PC-9 (cell line): Measurements from ENCODE around the gene TBP. TPM values are rescaled to one million over a fixed set of nuclear protein-coding genes. Genes with fewer than 3 reads are reported as not detected.
"Not testable (repeated sequence)": the region's sequence is repeated elsewhere in the genome, so short reads cannot be mapped to it uniquely, and the experiment has no call there.

Experiments
- BruUV-seq: library from RNA; stranded (reverse); fragments of 400-500 nt; replicated peaks from 2 replicates; lab custom pipeline; 2021; lab: Mats Ljungman, UMichigan
- CTCF ChIA-PET: fragments of 300-600 bp; sonication (Branson Sonifier 250); formaldehyde crosslinking; loops from one replicate; lab custom pipeline; 2022; ENCODE audit warnings: antibody characterized with exemption; lab: Charles Lee
- POLR2A ChIA-PET: fragments of 300-600 bp; sonication (Branson Sonifier 250); formaldehyde crosslinking; loops from one replicate; lab custom pipeline; 2022; ENCODE audit warnings: antibody characterized with exemption; ENCODE audit not compliant: unreplicated experiment; lab: Charles Lee
- DNase-seq, 2 experiments: peaks; one replicate each; pipeline versions ENCODE4 v3.0.0 to v3.0.0-alpha.2; 2015 to 2022; ENCODE audit warnings: mixed read lengths in 1 of 2
- H2AFZ ChIP-seq: fragments of 200-600 bp; sonication (generic); 2 replicates; pipeline ENCODE4 v1.8.1; 2017; ENCODE audit warnings: antibody characterized with exemption
- H3F3A ChIP-seq: fragments of 200-600 bp; sonication (generic); 2 replicates; pipeline ENCODE4 v1.8.1; 2017; ENCODE audit warnings: antibody characterized with exemption, mild to moderate bottlenecking, low read depth; ENCODE audit not compliant: insufficient read depth
- H3K27ac ChIP-seq: fragments of 200-600 bp; sonication (generic); 2 replicates; pipeline ENCODE4 v1.6.1; 2016; ENCODE audit warnings: mixed run types
- H3K27me3 ChIP-seq: fragments of 200-600 bp; sonication (generic); 2 replicates; pipeline ENCODE4 v1.6.1; 2016; ENCODE audit warnings: low read depth, mixed run types; ENCODE audit not compliant: insufficient read depth
- H3K36me3 ChIP-seq: fragments of 200-600 bp; sonication (generic); 2 replicates; pipeline ENCODE4 v1.6.1; 2016; ENCODE audit warnings: low read depth, mixed run types
- H3K4me1 ChIP-seq: fragments of 200-600 bp; sonication (generic); replicated peaks from 2 replicates; pipeline ENCODE4 v1.6.1; 2016; ENCODE audit warnings: mixed run types; ENCODE audit not compliant: insufficient read depth
- H3K4me2 ChIP-seq: fragments of 200-600 bp; sonication (generic); 2 replicates; pipeline ENCODE4 v1.6.1; 2017; ENCODE audit warnings: mixed run types
- H3K4me3 ChIP-seq: fragments of 200-600 bp; sonication (generic); 2 replicates; pipeline ENCODE4 v1.6.1; 2016; ENCODE audit warnings: mixed run types
- H3K79me2 ChIP-seq: fragments of 200-600 bp; sonication (generic); 2 replicates; pipeline ENCODE4 v1.6.1; 2017; ENCODE audit warnings: low read depth, mixed run types
- H3K9me2 ChIP-seq: fragments of 200-600 bp; sonication (generic); 2 replicates; pipeline ENCODE4 v1.8.1; 2017; ENCODE audit warnings: mild to moderate bottlenecking; ENCODE audit not compliant: insufficient read depth
- H3K9me3 ChIP-seq: fragments of 200-600 bp; sonication (generic); 2 replicates; pipeline ENCODE4 v1.8.1; 2016; ENCODE audit warnings: low read depth; ENCODE audit not compliant: insufficient read depth
- H4K20me1 ChIP-seq: fragments of 200-600 bp; sonication (generic); 2 replicates; pipeline ENCODE4 v1.8.1; 2017; ENCODE audit not compliant: insufficient read depth
- CTCF ChIP-seq: fragments of 200-600 bp; sonication (generic); conservative IDR thresholded peaks from 2 replicates; pipeline ENCODE4 v1.6.1; 2017; ENCODE audit warnings: mixed run types, antibody characterized with exemption, mild to moderate bottlenecking, moderate library complexity
- EZH2 ChIP-seq: fragments of 200-600 bp; sonication (generic); IDR thresholded peaks from 2 replicates; pipeline ENCODE4 v1.8.0; 2017; ENCODE audit warnings: antibody characterized with exemption, low read depth
- intact Hi-C: fragments of 100-400 bp; cut with micrococcal nuclease; formaldehyde crosslinking; loops from one replicate; pipeline ENCODE4 v1.10.0; 2022; ENCODE audit not compliant: unreplicated experiment
- total RNA-seq: library from RNA; stranded (reverse); gene quantifications from 2 replicates; pipeline ENCODE4 v1.2.3, GENCODE V29; 2021

TBP gene
- total RNA-seq, 1 experiment from 2014 or later = 11.2 TPM

- CTCF ChIA-PET = no interaction called here
- Histone ChIP-seq H2AFZ (no peak overlapping the region), H3K4me1 (no peaks in the 10 kb centered on the region), H4K20me1 (no peaks in the 10 kb centered on the region), H3K36me3 (no peaks in the 10 kb centered on the region), H3F3A (no peaks in the 10 kb centered on the region), H3K4me2 (no peak overlapping the region), H3K27me3 (peaks cover 53% of the 10 kb centered on the region), H3K79me2 (no peaks in the 10 kb centered on the region), H3K9me2 (no peaks in the 10 kb centered on the region), H3K4me3 (no peak overlapping the region), H3K27ac (no peak overlapping the region), H3K9me3 (0 out of 2 replicates have a peak, but pooled peaks cover 2% of the 10 kb centered on the region)
- DNase-seq = no peak
- POLR2A ChIA-PET = interaction anchor here (0.6 kb wide), 1 partner anchor 31 kb away, joined by 3 read pairs; no protein-coding TSS in a partner anchor
- no peak for TF ChIP-seq CTCF
- TF ChIP-seq EZH2 = no peak
- intact Hi-C loops = no loop called here
- BruUV-seq = no TSS peak
These were observed 42.3 kb downstream of the TBP start for GRCh38 chr6:170596426-170596825.

- H3K79me2 ChIP-seq = no peaks in the 10 kb centered on the region
- H3K4me3 ChIP-seq = no peak overlapping the region
- no peak overlapping the region for H2AFZ ChIP-seq
- POLR2A ChIA-PET = no interaction called here
- H3K9me2 ChIP-seq = no peaks in the 10 kb centered on the region
- H3K27me3 ChIP-seq = peaks cover 53% of the 10 kb centered on the region
- CTCF ChIA-PET = no interaction called here
- no peaks in the 10 kb centered on the region for H3K9me3 ChIP-seq
- no TSS peak for BruUV-seq
- no peak overlapping the region for H3K4me2 ChIP-seq
- no peaks in the 10 kb centered on the region for H3K36me3 ChIP-seq
- H3F3A ChIP-seq = no peaks in the 10 kb centered on the region
- no peak for TF ChIP-seq CTCF
- H4K20me1 ChIP-seq = no peaks in the 10 kb centered on the region
- no peak for DNase-seq
- no peaks in the 10 kb centered on the region for H3K4me1 ChIP-seq
- intact Hi-C loops = no loop called here
- no peak overlapping the region for H3K27ac ChIP-seq
These were observed 43.1 kb downstream of the TBP start for GRCh38 chr6:170597278-170597677.

GRCh38 chr6:170605574-170606259 lies 51.5 kb downstream of the TBP start:
- intact Hi-C loops = no loop called here
- Histone ChIP-seq H3K27me3 (peaks cover 47% of the 10 kb centered on the region), H3K4me1 (no peaks in the 10 kb centered on the region), H2AFZ (no peak overlapping the region), H3K9me3 (no peaks in the 10 kb centered on the region), H3F3A (no peaks in the 10 kb centered on the region), H3K27ac (no peak overlapping the region), H4K20me1 (no peaks in the 10 kb centered on the region), H3K36me3 (no peaks in the 10 kb centered on the region), H3K9me2 (no peaks in the 10 kb centered on the region), H3K4me2 (no peak overlapping the region), H3K79me2 (no peaks in the 10 kb centered on the region), H3K4me3 (no peak overlapping the region)
- no TSS peak for BruUV-seq
- TF ChIP-seq EZH2 = no peak
- no peak for TF ChIP-seq CTCF
- DNase-seq = no peak
- ChIA-PET POLR2A (no interaction called here), CTCF (no interaction called here)

- H3K4me3 ChIP-seq, H3K4me1 ChIP-seq, H3K4me2 ChIP-seq, intact Hi-C loops, POLR2A ChIA-PET, H4K20me1 ChIP-seq, H3K9me2 ChIP-seq, CTCF ChIA-PET, H2AFZ ChIP-seq, H3K9me3 ChIP-seq, DNase-seq, H3K36me3 ChIP-seq, H3F3A ChIP-seq, H3K27ac ChIP-seq, H3K79me2 ChIP-seq, BruUV-seq: not testable (repeated sequence)
- H3K27me3 ChIP-seq = peaks cover 34% of the 10 kb centered on the region
These were observed 55.1 kb downstream of the TBP start for GRCh38 chr6:170609225-170609624.
